Measurements from ENCODE around the gene INF2. TPM values are rescaled to one million over a fixed set of nuclear protein-coding genes. Genes with fewer than 3 reads are reported as not detected.

The INF2 gene
- total and polyA plus RNA-seq, 9 of the 15 experiments (the other 6 are each of a cell fraction or from before 2014, with no cell fraction given): 0.56 to 31.3 (median 7.8) TPM

GRCh38 chr14:104752423-104752734, 63.0 kb downstream of the INF2 start (continued):
- TF ChIP-seq E2F8 (IDR thresholded peaks at IDR 0.05; ENCODE audit: low read depth, partially characterized antibody) (no peak), ELK3 (CRISPR knock-in tag; IDR thresholded peaks at IDR 0.05) (no peak), CEBPB (tag; IDR thresholded peaks at IDR 0.05) (no peak), THAP7 (CRISPR knock-in tag; IDR thresholded peaks at IDR 0.05) (no peak), ZNF407 (IDR thresholded peaks at IDR 0.05; ENCODE audit: low read depth) (no peak), REST (IDR thresholded peaks at IDR 0.05; ENCODE audit: borderline replicate concordance) (no peak), REST (CRISPR knock-in tag; IDR thresholded peaks at IDR 0.05; ENCODE audit: low read depth) (no peak)

Measured in K562 (cell line).